A549 (cell line): ENCODE measurements around the gene BCL11B. TPM values are rescaled to one million over a fixed set of nuclear protein-coding genes. Genes with fewer than 3 reads are reported as not detected.

Source experiments
- ATAC-seq, 2 experiments: fragments of 200-7000 bp in 1 of 2; fragments of >200 bp in 1 of 2; cut with Nextera tagmentation in 1 of 2; cut with Tn5 transposase in 1 of 2; 3 replicates each; pipeline versions ENCODE4 v1.8.0 to v1.9.1; 2018 to 2020; ENCODE audit warnings: mild to moderate bottlenecking in 1 of 2, moderate library complexity in 1 of 2
- CTCF ChIA-PET: fragments of 300-600 bp; sonication (Branson Sonifier 250); formaldehyde crosslinking; extraction: SDS; loops from one replicate; lab custom pipeline; 2021; ENCODE audit warnings: antibody characterized with exemption, inconsistent platforms; lab: Yijun Ruan, JAX
- POLR2A ChIA-PET: fragments of 350-600 bp; formaldehyde crosslinking; extraction: SDS; loops from one replicate; lab custom pipeline; 2021; ENCODE audit warnings: antibody characterized with exemption, inconsistent platforms; lab: Yijun Ruan, JAX
- DNase-seq, 2 experiments: peaks; one replicate each; pipeline versions ENCODE4 v3.0.0 to v3.0.0-alpha.2; 2011 to 2016; ENCODE audit warnings: low read depth in 1 of 2, low spot score in 1 of 2
- FAIRE-seq: peaks from 2 replicates; lab custom pipeline; 2011; peaks lifted over from hg19 to GRCh38; lab: Jason Lieb, UNC
- H3K27ac ChIP-seq, 2 experiments: fragments of >200 bp; sonication (Bioruptor Twin); formaldehyde crosslinking; 3 replicates each; pipeline ENCODE4 v1.5.1; 2016 to 2017
- H3K4me1 ChIP-seq: fragments of >200 bp; sonication (Bioruptor Twin); formaldehyde crosslinking; 3 replicates; pipeline ENCODE4 v1.6.1; 2016
- H3K4me2 ChIP-seq: fragments of >200 bp; sonication (Bioruptor Twin); formaldehyde crosslinking; 3 replicates; pipeline ENCODE4 v1.6.1; 2016
- H3K4me3 ChIP-seq: fragments of >200 bp; sonication (Bioruptor Twin); formaldehyde crosslinking; 3 replicates; pipeline ENCODE4 v1.5.1; 2016
- H3K9me3 ChIP-seq: fragments of >200 bp; sonication (Bioruptor Twin); formaldehyde crosslinking; 3 replicates; pipeline ENCODE4 v1.6.1; 2016
- ATOH8 ChIP-seq: fragments of 250-450 bp; sonication (Bioruptor Pico); IDR thresholded peaks from 2 replicates; pipeline ENCODE4 v1.5.0; 2020; ENCODE audit warnings: low read depth, mild to moderate bottlenecking, moderate library complexity
- BHLHE40 ChIP-seq: IDR thresholded peaks from 2 replicates; pipeline ENCODE4 v1.6.1; 2012; ENCODE audit warnings: low read depth, low read length, inconsistent platforms
- CBX8 ChIP-seq: fragments of 200-600 bp; sonication (generic); IDR thresholded peaks from 2 replicates; pipeline ENCODE4 v1.6.1; 2016
- CHD2 ChIP-seq: fragments of 150-350 bp; IDR thresholded peaks from 2 replicates; pipeline ENCODE4 v1.6.1; 2014; ENCODE audit warnings: low read length; ENCODE audit not compliant: partially characterized antibody
- CHD4 ChIP-seq: fragments of 200-600 bp; sonication (generic); IDR thresholded peaks from 2 replicates; pipeline ENCODE4 v1.6.1; 2016; ENCODE audit warnings: antibody characterized with exemption, mild to moderate bottlenecking, borderline replicate concordance
- EHF ChIP-seq: fragments of 250-450 bp; sonication (Bioruptor Pico); IDR thresholded peaks from 2 replicates; pipeline ENCODE4 v1.5.0; 2020; ENCODE audit warnings: mild to moderate bottlenecking
- EP300 ChIP-seq, 2 experiments: fragments of >200 bp; sonication (Bioruptor Twin); formaldehyde crosslinking; IDR thresholded peaks; 2 replicates in 1 of 2; 3 replicates in 1 of 2; pipeline ENCODE4 v1.6.1; 2016 to 2017
- ESRRA ChIP-seq: fragments of 150-350 bp; IDR thresholded peaks from 2 replicates; pipeline ENCODE4 v1.6.1; 2014; ENCODE audit warnings: mild to moderate bottlenecking, low read length, borderline replicate concordance
- FOSL2 ChIP-seq, 2 experiments: fragments of 450-650 bp in 1 of 2; fragments of >200 bp in 1 of 2; sonication (Bioruptor Twin) in 1 of 2; formaldehyde crosslinking; IDR thresholded peaks; 2 replicates each; pipeline versions ENCODE4 v1.5.0 to v1.6.1; 2016 to 2020; ENCODE audit warnings: mild to moderate bottlenecking in 1 of 2, moderate library complexity in 1 of 2
- HOXB5 ChIP-seq: fragments of 250-450 bp; sonication (Bioruptor Pico); IDR thresholded peaks from 2 replicates; pipeline ENCODE4 v1.5.0; 2020; ENCODE audit warnings: mild to moderate bottlenecking, moderate library complexity
- KDM1A ChIP-seq: fragments of 200-600 bp; sonication (generic); IDR thresholded peaks from 2 replicates; pipeline ENCODE4 v1.6.1; 2016; ENCODE audit warnings: low read depth, mild to moderate bottlenecking
- KDM5A ChIP-seq: fragments of 200-600 bp; sonication (generic); IDR thresholded peaks from 2 replicates; pipeline ENCODE4 v1.6.1; 2016; ENCODE audit warnings: antibody characterized with exemption, mild to moderate bottlenecking
- MYC ChIP-seq: IDR thresholded peaks from 2 replicates; pipeline ENCODE4 v1.6.1; 2012; ENCODE audit warnings: mild to moderate bottlenecking, inconsistent platforms, low read length, improper control_type of control experiment, borderline replicate concordance
- NFE2L2 ChIP-seq: fragments of 150-350 bp; conservative IDR thresholded peaks from 2 replicates; pipeline ENCODE4 v1.6.1; 2014; ENCODE audit warnings: low read length
- NPAS2 ChIP-seq: fragments of 250-450 bp; sonication (Bioruptor Pico); IDR thresholded peaks from 2 replicates; pipeline ENCODE4 v1.8.0; 2022; ENCODE audit warnings: mild to moderate bottlenecking, moderate library complexity, borderline replicate concordance
- PBX3 ChIP-seq: IDR thresholded peaks from 2 replicates; pipeline ENCODE4 v1.6.1; 2012
- REST ChIP-seq: fragments of 200-600 bp; sonication (generic); IDR thresholded peaks from 2 replicates; pipeline ENCODE4 v1.6.1; 2016; ENCODE audit warnings: antibody characterized with exemption, mild to moderate bottlenecking, moderate library complexity
- RFX5 ChIP-seq: fragments of 450-650 bp; IDR thresholded peaks from 2 replicates; pipeline ENCODE4 v1.7.1; 2014; ENCODE audit warnings: antibody characterized with exemption, mild to moderate bottlenecking, moderate library complexity
- RNF2 ChIP-seq: fragments of 200-600 bp; sonication (generic); IDR thresholded peaks from 2 replicates; pipeline ENCODE4 v1.6.1; 2016; ENCODE audit warnings: low read depth, mild to moderate bottlenecking, antibody characterized with exemption, moderate library complexity, borderline replicate concordance
- SREBF2 ChIP-seq: fragments of 450-650 bp; IDR thresholded peaks from 2 replicates; pipeline ENCODE4 v1.6.1; 2014; ENCODE audit warnings: mild to moderate bottlenecking, moderate library complexity
- ZNF302 ChIP-seq: fragments of 250-450 bp; sonication (Bioruptor Pico); IDR thresholded peaks from 2 replicates; pipeline ENCODE4 v1.9.0; 2021; ENCODE audit warnings: inconsistent platforms, mild to moderate bottlenecking, moderate library complexity
- WGBS: methylation state at CpG from one replicate; pipeline ENCODE4 v1.1.6; 2017; ENCODE audit errors: missing lambda C conversion rate; 5-methylcytosine and 5-hydroxymethylcytosine counted together
- polyA plus RNA-seq, 4 experiments: library from polyadenylated mRNA; depleted of rRNA in 3 of 4; stranded (reverse); fragments of >200 nt; fragmentation: RNase III in 1 of 4; extraction: RNeasy Plus Mini Kit Qiagen cat#74134 plus additional on column Dnase treatment in 1 of 4; gene quantifications; 2 replicates in 3 of 4; 3 replicates in 1 of 4; pipeline ENCODE4 v1.2.3, GENCODE V29; 2011 to 2017

The BCL11B gene
- polyA plus RNA-seq, 2 of the 4 experiments (the other 2 are of a cell fraction) = 0.43 to 0.49 TPM

- Histone ChIP-seq H3K4me3 (no peak overlapping the region), H3K4me2 (no peak overlapping the region), H3K4me1 (peaks cover 3% of the 10 kb centered on the region; the same call in 1 of the 3 replicates), H3K9me3 (no peaks in the 10 kb centered on the region)
- ChIA-PET POLR2A (no interaction called here), CTCF (no interaction called here)
- ATAC-seq = no peak
- WGBS = 83% methylated on average over 24 of the region's 26 CpGs
- no peak for FAIRE-seq
- TF ChIP-seq BHLHE40 = no peak
- no peak for TF ChIP-seq FOSL2 (IDR thresholded peaks at IDR 0.05)
- no peak for TF ChIP-seq FOSL2 (CRISPR knock-in tag; IDR thresholded peaks at IDR 0.05)
- TF ChIP-seq CBX8 = no peak
- no peak for TF ChIP-seq REST
- no peak for TF ChIP-seq SREBF2
- TF ChIP-seq, all 56 proteins: peak for 0
- no peak overlapping the region for H3K27ac ChIP-seq
- no peak for DNase-seq
These were observed 82.7 kb downstream of the BCL11B start for GRCh38 chr14:99189201-99189801.

GRCh38 chr14:99188731-99189191 is 83.2 kb downstream of the BCL11B start:
- ATAC-seq = no peak
- POLR2A ChIA-PET = no interaction called here
- Histone ChIP-seq H3K4me1 (peaks cover 3% of the 10 kb centered on the region; the same call in 1 of the 3 replicates), H3K9me3 (no peaks in the 10 kb centered on the region), H3K4me2 (no peak overlapping the region), H3K27ac (no peak overlapping the region)
- WGBS = 76% methylated on average over 19 of the region's 19 CpGs
- DNase-seq = no peak
- FAIRE-seq = no peak
- CTCF ChIA-PET = interaction anchor here (0.6 kb wide), 1 partner anchor 390 kb away, joined by 3 read pairs; no protein-coding TSS in a partner anchor
- TF ChIP-seq RNF2 = no peak
- TF ChIP-seq PBX3 = no peak
- TF ChIP-seq, all 56 proteins: peak for 0
- no peak overlapping the region for H3K4me3 ChIP-seq

- no peaks in the 10 kb centered on the region for H3K9me3 ChIP-seq
- no peak overlapping the region for H3K4me2 ChIP-seq
- TF ChIP-seq EP300 (IDR thresholded peaks at IDR 0.05) = no peak
- TF ChIP-seq NPAS2 = no peak
- no peak for TF ChIP-seq NFE2L2
- TF ChIP-seq, all 56 proteins: peak for 0
- FAIRE-seq = no peak
- Histone ChIP-seq H3K4me3 (no peak overlapping the region), H3K4me1 (peaks cover 3% of the 10 kb centered on the region; the same call in 1 of the 3 replicates), H3K27ac (no peak overlapping the region)
- 61% methylated on average over 8 of the region's 8 CpGs for WGBS
- DNase-seq = no peak
- ChIA-PET CTCF (interaction anchor here (0.6 kb wide), 1 partner anchor 149 kb away, joined by 6 read pairs; no protein-coding TSS in a partner anchor), POLR2A (no interaction called here)
- no peak for ATAC-seq
These were observed 84.1 kb downstream of the BCL11B start for GRCh38 chr14:99187858-99188257.

- WGBS = 75% methylated on average over 16 of the region's 16 CpGs
- ATAC-seq (no peak), FAIRE-seq (no peak), DNase-seq (no peak)
- Histone ChIP-seq H3K4me3 (no peak overlapping the region), H3K9me3 (no peaks in the 10 kb centered on the region), H3K4me2 (no peak overlapping the region), H3K27ac (no peak overlapping the region), H3K4me1 (peaks cover 3% of the 10 kb centered on the region; the same call in 1 of the 3 replicates)
- POLR2A ChIA-PET = no interaction called here
- CTCF ChIA-PET = interaction anchor here (0.6 kb wide), 1 partner anchor 150 kb away, joined by 6 read pairs; no protein-coding TSS in a partner anchor
- TF ChIP-seq RFX5 = no peak
- no peak for TF ChIP-seq HOXB5 (CRISPR knock-in tag)
- TF ChIP-seq CHD2 = no peak
- TF ChIP-seq FOSL2 (IDR thresholded peaks at IDR 0.05) = no peak
- no peak for TF ChIP-seq FOSL2 (CRISPR knock-in tag; IDR thresholded peaks at IDR 0.05)
- no peak for TF ChIP-seq EP300 (IDR thresholded peaks at IDR 0.05)
- no peak for TF ChIP-seq KDM5A
- no peak for TF ChIP-seq ESRRA
- TF ChIP-seq MYC = no peak
- no peak for TF ChIP-seq EHF
- no peak for TF ChIP-seq ATOH8 (CRISPR knock-in tag)
- TF ChIP-seq ZNF302 (CRISPR knock-in tag) = no peak
- TF ChIP-seq CHD4 = no peak
- no peak for TF ChIP-seq KDM1A
These were observed 84.9 kb downstream of the BCL11B start for GRCh38 chr14:99186956-99187690.
